Non-pigmented ciliary epithelial cell (primary cell): ENCODE measurements around the gene PARVA.

ENCODE experiments used
- DNase-seq: peaks from one replicate; pipeline ENCODE4 v3.0.0-alpha.2; 2010; ENCODE audit warnings: low read depth

Gene PARVA

GRCh38 chr11:12376259-12377081 is 901 bp upstream of the PARVA start:
- no peak for DNase-seq

DNA sequence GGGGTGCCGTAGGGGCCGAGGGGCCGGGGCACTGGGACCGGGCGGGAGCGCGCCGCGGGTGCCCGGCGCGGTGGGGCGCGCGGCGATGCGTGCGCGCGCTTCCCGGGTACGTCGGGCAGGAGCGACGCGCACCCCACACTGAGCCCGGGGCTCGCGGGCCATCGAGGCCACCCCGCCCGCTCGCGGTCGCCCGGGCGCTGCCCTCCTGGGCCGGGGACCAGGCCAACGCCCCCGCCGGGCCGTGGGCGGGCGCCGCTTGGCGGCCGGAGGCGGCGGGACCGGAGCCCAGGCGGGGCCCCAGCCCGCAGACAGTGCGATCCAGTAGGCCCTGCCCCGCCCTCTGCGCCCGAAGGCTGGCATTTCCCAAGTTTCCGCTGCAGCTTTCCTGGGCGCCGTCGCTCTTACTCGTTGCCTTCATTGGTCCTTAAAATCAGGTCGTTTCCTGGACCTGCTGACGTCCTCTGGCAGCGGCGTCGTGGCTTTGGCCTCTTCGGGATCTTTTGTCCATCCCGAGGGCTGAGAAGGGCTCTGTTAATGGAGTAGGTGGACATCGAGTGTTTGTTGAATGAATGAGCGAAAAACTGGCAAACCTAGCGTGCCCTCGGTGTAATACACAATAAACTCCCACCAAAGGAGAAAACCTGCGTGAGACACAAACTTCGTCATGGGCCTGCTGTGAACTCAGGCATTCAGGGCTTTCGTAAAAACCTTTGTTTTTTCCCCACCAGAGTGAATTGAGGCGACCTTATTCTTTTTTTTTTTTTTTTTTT is 638 bp downstream of the PARVA start:
- no peak for DNase-seq

- DNase-seq = no peak
These were observed 3.4 kb downstream of the PARVA start for GRCh38 chr11:12380565-12381325.

DNA sequence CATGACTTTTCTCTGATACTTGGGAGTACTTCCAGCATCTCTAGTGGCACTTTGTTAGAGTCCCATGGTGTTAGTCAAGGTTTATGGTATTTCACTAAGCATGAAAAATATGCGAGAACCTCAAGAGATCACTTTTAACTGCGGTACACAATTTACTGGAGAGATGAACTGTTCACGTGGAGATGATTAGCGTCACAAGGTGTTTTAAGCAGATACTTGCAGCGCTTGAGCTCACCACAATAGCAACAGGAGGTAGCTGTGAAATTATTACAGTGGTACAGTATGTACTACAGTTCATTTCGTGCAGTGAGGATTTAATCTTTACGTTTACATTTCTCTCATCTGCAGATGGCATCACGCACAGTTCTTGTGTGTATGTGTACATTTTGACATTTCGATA is 4.5 kb downstream of the PARVA start:
- no peak for DNase-seq

DNA sequence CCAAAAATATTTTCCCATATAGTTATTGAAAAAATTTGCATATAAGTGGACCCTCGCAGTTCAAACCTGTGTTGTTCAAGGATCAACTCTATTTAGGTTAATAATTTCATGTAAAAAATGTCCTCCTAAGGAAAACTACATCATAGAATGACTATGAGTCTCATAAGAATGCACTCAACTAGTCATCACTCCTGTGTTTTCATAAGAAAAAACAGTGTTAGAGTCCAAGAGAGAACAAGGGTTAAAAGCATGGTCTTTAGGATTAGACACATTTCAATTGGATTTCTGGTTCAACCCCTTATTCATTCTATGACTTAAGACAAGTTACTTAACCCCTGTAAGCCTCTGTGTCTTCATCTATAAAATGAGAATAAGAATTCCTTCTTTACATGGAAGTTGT is 5.1 kb downstream of the PARVA start:
- DNase-seq = no peak

DNA sequence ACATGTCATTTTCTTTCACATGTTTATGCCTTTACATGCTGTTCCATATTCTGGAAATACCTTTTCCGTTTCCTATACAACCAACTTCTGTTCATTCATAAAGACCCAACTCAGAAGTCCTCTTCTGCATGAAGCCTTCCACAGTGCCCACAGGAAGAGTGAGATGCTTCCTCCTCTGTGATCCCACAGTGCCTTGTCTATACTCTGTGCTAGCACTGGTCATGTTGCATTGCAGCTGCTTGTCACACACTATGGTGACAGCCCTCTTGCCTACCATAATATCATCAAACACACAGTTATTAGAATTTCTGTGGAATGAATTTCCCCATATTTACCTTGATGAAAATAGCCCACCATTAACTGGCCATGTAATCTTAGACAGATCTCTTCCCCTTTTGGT is 8.9 kb downstream of the PARVA start:
- no peak for DNase-seq

DNA sequence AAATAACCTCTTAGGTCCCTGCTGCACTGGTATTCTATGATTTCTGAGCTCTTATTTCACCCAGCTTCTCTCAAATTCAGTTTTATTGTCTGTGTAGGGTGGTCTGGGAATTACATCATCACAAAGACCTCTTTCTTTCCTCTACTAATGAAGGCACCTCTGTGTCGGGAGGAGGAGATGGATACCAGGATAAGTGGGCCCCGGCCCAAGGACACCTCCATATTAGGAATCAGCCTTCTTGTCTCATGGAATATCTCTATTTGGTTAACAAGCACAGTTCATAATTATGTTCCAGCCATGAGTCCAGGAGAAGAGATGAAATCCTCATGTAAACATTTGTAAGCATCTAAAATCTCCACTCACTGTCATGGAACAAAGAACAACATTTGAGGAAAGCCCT is 9.4 kb downstream of the PARVA start:
- no peak for DNase-seq

- no peak for DNase-seq
These were observed 10.8 kb downstream of the PARVA start for GRCh38 chr11:12388173-12388572.

GRCh38 chr11:12388939-12389670 is 11.7 kb downstream of the PARVA start:
- DNase-seq = no peak

- no peak for DNase-seq
These were observed 12.6 kb downstream of the PARVA start for GRCh38 chr11:12389676-12390657.

DNA sequence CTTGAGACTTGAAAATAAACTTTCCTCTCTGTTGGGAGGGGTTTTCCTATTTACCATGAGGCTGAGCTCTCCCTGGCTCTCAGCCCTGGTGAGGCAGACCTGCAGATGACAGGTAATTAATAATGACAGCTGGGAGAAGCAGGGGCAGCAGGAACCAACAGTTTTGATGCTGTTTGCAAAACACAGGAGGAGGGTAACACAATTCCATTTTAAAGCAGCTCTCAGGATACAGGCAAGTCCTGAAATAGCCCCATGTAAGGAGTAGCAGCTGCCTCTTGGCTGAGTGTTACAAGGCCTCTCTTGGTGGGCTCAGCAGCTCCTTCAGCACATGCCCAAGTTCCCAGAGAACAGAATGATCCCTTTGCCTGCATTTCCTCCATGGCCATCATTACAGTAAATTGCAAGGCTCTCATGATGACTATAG is 13.3 kb downstream of the PARVA start:
- DNase-seq = no peak

DNA sequence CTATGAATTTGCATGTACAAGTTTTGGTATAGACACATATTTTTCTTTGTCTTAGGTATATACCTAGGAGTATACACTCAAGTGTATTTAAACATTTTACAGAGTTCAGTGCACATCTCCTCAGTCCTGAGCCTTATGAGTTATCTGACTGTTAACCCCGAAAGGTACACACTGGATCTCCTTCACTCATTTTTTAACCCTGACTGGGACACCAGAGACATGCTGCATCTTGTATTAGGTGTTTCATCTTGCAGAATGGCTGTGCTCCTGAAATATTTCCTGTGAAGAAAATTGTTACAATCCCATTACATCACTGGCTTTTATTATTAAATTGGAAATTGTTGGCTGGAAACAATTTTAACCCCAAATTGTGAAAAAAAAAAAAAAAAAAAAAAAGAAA is 15.3 kb downstream of the PARVA start:
- DNase-seq = no peak

DNA sequence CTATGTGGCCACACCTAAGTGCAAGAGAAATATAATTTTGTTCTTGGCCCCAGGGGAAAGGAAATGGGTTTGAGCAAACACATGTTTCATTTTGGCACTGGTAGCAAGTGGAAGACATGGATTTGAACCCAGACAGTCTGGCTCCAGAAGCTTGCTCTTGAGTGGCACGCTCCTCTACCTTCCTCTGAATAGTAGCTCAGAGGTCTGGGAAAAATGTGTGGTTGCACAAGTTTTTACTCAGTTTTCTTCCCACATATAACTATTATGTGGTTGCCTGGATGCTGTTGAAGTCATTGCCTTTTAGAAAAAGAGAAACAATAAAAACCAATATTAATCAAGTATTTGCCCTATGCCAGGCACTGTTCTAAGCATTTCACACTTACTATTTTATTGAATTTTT is 16.3 kb downstream of the PARVA start:
- no peak for DNase-seq

GRCh38 chr11:12394601-12395000 is 17.2 kb downstream of the PARVA start:
- no peak for DNase-seq

- DNase-seq = no peak
These were observed 18.0 kb downstream of the PARVA start for GRCh38 chr11:12395333-12395732.

DNA sequence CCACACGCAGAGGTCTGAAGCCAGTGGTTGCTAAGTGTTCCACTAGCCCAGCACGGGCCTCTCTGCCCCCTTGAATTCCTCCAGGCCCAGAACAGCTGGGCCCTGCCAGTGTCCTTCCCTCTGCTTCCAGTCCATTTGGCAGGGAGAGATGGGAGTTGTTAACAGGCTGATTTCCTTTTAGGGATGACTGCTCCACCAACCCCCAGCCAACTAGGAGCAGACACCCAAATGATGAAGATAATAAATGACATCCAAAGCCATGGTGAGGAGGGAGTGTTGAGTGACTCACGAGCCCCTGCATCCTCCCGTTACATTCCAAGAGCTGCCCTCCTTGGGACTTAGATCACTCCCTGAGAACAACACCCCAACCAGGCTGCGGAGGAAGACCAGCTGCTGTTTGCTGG is 20.6 kb downstream of the PARVA start:
- peak; percentile 85 for DNase-seq

DNA sequence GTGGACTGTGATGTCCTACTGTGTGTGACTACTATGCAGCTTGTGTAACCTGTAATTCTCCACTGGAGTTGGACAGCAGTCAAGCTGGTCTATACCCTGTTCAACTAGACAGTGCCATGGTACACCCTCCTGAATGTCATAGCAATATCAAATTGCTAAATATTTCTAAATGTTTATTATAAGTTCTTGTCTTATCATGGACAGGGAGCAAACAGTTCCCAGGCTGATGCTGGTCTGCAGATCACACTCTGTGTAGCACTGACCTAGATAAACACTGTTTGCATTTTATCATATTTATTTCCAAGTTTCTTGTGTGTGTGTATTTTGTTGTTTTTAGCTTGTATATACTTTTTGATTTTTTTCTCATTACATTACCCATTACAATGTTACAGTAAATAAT is 22.0 kb downstream of the PARVA start:
- no peak for DNase-seq

DNA sequence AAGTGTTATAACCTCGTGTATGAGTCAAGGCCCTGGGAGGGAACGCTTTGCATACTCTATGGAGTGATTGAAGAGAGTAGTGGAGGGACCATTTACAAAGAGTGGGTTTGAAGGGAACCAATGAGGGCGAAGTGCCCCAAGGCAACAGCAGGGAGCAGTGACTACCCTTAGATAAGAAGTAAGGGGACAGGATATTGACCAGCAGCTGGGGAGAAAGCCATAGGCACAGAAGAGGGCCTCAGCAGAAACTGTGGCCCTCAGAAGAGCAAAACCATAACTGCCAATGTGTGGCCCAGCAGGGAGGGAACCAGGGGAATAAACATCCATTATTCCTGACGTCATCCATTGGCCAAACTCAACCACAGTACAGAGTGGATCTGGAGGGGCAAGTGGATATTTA is 24.7 kb downstream of the PARVA start:
- DNase-seq = no peak

DNA sequence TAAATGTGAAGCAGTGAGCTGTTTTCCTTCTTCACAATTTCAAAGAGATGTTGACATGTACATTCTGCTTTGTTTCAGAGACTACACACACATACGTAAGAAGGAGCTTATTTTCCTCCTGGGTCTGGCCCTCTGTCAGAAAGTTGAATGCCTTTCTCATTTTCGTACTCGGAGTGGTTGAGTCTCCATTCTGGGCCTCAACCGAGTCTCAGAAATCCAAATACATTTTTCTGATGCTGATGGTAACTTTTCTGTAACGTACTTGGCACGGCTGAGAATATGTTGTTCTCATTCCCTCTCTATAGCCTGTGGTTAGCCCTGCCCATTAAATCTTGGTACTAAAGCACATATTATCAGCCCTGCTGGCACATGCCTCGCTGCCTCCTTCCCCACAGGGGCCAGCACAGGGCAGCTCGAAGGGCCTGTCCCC is 25.3 kb downstream of the PARVA start:
- DNase-seq = no peak

GRCh38 chr11:12403122-12403996 is 26.0 kb downstream of the PARVA start:
- peak; percentile 65 for DNase-seq
